HG03095 (cell line): ENCODE data around the gene TANC1.

Source experiments
- ATAC-seq: cut with Tn5 transposase; IDR thresholded peaks from one replicate; pipeline ENCODE4 v1.9.1; 2021; ENCODE audit warnings: moderate library complexity; ENCODE audit not compliant: unreplicated experiment

Gene TANC1

GRCh38 chr2:159243529-159243928 is 275.1 kb downstream of the TANC1 start:
- ATAC-seq: no peak

GRCh38 chr2:159246325-159246988 is 278.0 kb downstream of the TANC1 start:
- ATAC-seq: no peak

- ATAC-seq: no peak
These were observed 281.7 kb downstream of the TANC1 start for GRCh38 chr2:159249990-159250715.

GRCh38 chr2:159251296-159252173 is 283.1 kb downstream of the TANC1 start:
- ATAC-seq: no peak

- ATAC-seq: no peak
These were observed 284.5 kb downstream of the TANC1 start for GRCh38 chr2:159252905-159253304.

- no peak for ATAC-seq
These were observed 287.7 kb downstream of the TANC1 start for GRCh38 chr2:159256159-159256558.

- ATAC-seq: no peak
These were observed 293.8 kb downstream of the TANC1 start for GRCh38 chr2:159262226-159262625.

- no peak for ATAC-seq
These were observed 294.5 kb downstream of the TANC1 start for GRCh38 chr2:159262904-159263303.

- no peak for ATAC-seq
These were observed 296.7 kb downstream of the TANC1 start for GRCh38 chr2:159265171-159265576.

GRCh38 chr2:159266554-159266953 is 298.1 kb downstream of the TANC1 start:
- ATAC-seq: peak; percentile 49

- no peak for ATAC-seq
These were observed 299.5 kb downstream of the TANC1 start for GRCh38 chr2:159267921-159268320.

- no peak for ATAC-seq
These were observed 302.4 kb downstream of the TANC1 start for GRCh38 chr2:159270744-159271379.

GRCh38 chr2:159272156-159272555 is 303.7 kb downstream of the TANC1 start:
- ATAC-seq: no peak

GRCh38 chr2:159275111-159275510 is 306.7 kb downstream of the TANC1 start:
- no peak for ATAC-seq

- no peak for ATAC-seq
These were observed 311.3 kb downstream of the TANC1 start for GRCh38 chr2:159279700-159280099.

- no peak for ATAC-seq
These were observed 312.6 kb downstream of the TANC1 start for GRCh38 chr2:159281002-159281401.
